Retinal pigment epithelial cell (primary cell): Measurements from ENCODE around the gene CTBP2.

ENCODE experiments used
- DNase-seq: peaks from one replicate; pipeline ENCODE4 v3.0.0-alpha.2; 2010; ENCODE audit warnings: low read depth
- H3K4me3 ChIP-seq: 2 replicates; pipeline ENCODE4 v1.5.1; 2011; ENCODE audit warnings: mild to moderate bottlenecking, low read length, control low read depth, moderate library complexity
- TF ChIP-seq, protein P1 (sequence below): conservative IDR thresholded peaks from 2 replicates; pipeline ENCODE4 v1.5.1; 2011; ENCODE audit warnings: low read depth, low read length, control low read depth, inconsistent platforms

Gene CTBP2

DNA sequence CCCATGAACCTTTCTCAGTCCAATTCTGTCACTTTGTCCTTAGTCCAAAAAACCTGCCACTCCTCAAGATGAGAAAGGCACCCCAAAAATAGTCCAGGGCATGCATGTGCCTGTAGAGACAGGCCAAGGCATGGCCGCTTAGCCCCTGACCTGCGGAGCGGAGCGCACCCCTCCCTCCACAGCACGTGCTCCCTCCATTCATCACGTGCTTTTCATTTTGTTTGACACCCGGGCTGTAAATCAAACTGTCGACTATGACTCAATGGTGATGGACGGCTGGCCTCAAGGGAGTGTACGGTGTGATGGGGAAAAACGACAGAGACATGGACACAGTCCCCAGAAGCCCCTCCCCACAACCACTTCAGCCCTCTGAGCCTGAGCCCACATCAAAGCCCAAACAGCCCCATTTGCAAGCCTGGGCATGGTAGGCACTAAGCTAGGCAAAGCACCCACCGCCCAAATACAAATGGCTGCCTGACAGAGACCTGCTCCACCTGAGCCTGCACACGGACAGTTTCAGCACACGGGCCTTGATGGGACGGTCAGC lies 127.8 kb downstream of the CTBP2 start:
- H3K4me3 ChIP-seq: no peak overlapping the region
- TF ChIP-seq, protein P1, sequence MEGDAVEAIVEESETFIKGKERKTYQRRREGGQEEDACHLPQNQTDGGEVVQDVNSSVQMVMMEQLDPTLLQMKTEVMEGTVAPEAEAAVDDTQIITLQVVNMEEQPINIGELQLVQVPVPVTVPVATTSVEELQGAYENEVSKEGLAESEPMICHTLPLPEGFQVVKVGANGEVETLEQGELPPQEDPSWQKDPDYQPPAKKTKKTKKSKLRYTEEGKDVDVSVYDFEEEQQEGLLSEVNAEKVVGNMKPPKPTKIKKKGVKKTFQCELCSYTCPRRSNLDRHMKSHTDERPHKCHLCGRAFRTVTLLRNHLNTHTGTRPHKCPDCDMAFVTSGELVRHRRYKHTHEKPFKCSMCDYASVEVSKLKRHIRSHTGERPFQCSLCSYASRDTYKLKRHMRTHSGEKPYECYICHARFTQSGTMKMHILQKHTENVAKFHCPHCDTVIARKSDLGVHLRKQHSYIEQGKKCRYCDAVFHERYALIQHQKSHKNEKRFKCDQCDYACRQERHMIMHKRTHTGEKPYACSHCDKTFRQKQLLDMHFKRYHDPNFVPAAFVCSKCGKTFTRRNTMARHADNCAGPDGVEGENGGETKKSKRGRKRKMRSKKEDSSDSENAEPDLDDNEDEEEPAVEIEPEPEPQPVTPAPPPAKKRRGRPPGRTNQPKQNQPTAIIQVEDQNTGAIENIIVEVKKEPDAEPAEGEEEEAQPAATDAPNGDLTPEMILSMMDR: no peak
- DNase-seq: no peak

- H3K4me3 ChIP-seq: no peak overlapping the region
- TF ChIP-seq, protein P1: no peak
- DNase-seq: no peak
These were observed 129.7 kb downstream of the CTBP2 start for GRCh38 chr10:125030567-125031197.

DNA sequence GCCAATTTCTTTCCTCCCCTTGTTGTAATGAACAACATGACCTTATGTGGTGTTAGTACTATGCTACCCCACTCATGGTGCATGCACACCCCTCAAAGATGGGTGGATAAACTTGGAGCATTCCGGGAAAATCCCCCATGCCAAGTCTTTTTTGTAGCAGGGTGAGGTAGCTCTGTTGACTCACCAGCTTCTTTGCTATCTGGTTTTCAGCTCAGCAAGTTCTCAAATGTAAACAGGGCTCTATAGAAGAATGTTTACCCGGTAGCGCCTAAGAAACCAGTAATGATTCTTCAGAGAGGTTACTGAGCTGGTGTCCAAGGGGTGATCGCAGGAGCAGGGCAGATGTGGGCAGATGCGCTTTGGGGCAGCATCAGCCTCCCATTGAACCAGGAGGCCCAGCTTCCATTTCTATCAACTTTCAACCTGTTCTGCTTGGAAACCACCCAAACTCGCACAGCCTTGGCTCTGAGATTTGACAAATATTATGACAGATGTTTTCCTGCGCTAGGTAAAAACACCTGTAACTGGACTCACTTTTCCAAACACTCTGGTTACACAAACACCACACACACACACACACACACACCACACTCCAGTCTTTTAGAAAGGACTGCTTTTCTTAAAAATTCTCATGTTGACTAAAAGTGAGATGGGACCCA lies 130.7 kb downstream of the CTBP2 start:
- TF ChIP-seq, protein P1: no peak
- H3K4me3 ChIP-seq: no peak overlapping the region
- DNase-seq: no peak

DNA sequence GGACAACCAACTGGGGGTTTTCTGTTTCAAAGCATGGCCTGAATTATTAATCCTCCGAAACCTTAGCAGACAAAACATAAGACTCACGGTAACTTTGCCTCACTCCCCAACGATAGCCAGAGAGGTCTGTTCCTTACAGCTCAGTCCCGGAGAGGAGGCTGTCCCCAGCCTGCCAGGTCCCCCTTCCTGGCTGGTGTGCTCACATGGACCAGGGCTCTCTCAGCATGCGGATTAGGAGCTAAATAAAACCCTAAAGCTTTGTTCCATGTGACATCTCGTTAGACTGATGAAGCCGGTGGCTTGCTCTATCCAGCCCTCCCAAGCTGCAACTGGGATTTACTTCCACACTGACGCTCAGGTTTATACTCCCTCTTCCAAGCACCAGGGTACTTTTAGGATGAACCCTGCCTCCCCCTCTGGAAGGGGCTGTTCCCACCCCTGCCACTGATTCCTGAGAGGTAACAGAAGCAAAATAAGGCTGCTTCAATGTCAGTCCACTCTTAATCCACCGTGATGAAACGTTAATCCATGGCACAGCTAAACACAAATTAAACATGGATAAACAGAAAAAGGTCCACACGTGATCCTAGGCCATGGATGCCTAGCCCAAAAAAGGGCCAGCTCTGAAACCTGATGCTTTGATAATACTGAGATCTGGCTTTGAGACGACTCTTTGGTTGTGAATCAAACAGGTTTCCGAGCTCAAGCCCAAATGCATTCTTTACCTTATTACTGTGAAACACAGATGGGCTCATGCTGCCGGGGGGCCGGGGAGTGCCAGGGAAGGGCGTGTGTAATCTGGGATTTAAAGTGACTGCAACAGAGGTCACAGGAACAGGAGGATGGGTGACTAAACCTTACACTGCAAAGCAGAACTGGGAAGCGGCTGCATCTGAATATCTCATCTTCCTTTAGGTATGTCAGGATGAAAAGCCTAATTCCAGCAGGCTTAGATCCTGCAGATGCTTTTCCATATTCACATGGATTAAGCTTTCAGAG lies 132.2 kb downstream of the CTBP2 start:
- H3K4me3 ChIP-seq: no peak overlapping the region
- TF ChIP-seq, protein P1: no peak
- peak; percentile 74 for DNase-seq

- TF ChIP-seq, protein P1: no peak
- no peak for DNase-seq
- no peak overlapping the region for H3K4me3 ChIP-seq
These were observed 133.2 kb downstream of the CTBP2 start for GRCh38 chr10:125026974-125027735.
